ENCODE results near the gene ATP6V1G2. TPM values are rescaled to one million over a fixed set of nuclear protein-coding genes. Genes with fewer than 3 reads are reported as not detected.
A peak's percentile ranks its signal among the peaks of the same experiment; 100 is the strongest.

Gene ATP6V1G2
- total RNA-seq, 1 donor from 2014 or later, result 6.8 TPM

DNA sequence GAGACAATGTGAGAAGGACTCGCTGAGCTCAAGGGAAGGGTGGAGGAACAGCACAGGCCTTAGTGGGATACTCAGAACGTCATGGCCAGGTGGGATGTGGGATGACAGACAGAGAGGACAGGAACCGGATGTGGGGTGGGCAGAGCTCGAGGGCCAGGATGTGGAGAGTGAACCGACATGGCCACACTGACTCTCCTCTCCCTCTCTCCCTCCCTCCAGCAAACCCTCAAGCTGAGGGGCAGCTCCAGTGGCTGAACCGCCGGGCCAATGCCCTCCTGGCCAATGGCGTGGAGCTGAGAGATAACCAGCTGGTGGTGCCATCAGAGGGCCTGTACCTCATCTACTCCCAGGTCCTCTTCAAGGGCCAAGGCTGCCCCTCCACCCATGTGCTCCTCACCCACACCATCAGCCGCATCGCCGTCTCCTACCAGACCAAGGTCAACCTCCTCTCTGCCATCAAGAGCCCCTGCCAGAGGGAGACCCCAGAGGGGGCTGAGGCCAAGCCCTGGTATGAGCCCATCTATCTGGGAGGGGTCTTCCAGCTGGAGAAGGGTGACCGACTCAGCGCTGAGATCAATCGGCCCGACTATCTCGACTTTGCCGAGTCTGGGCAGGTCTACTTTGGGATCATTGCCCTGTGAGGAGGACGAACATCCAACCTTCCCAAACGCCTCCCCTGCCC lies 30.6 kb upstream of the ATP6V1G2 start:
- H3K36me3 ChIP-seq, result no peaks in the 10 kb centered on the region
- no peaks in the 10 kb centered on the region for H3K79me2 ChIP-seq (ENCODE audit: low read depth)
- peak overlapping the region; percentile 64 for H3K27ac Mint-ChIP-seq
- peaks cover 15% of the 10 kb centered on the region for H3K4me1 Mint-ChIP-seq
- H3K9me3 ChIP-seq (ENCODE audit: low read depth), result no peaks in the 10 kb centered on the region
- no peak overlapping the region for H3K4me3 ChIP-seq
- peaks cover 11% of the 10 kb centered on the region for H3K4me1 ChIP-seq
- no peaks in the 10 kb centered on the region for H3K36me3 Mint-ChIP-seq
- H3K27me3 Mint-ChIP-seq (ENCODE audit: insufficient read depth, low read depth), result peaks cover 27% of the 10 kb centered on the region
- H3K4me2 ChIP-seq, result no peak overlapping the region
- H4K20me1 ChIP-seq (ENCODE audit: low read depth), result no peaks in the 10 kb centered on the region
- no peak for DNase-seq (ENCODE audit: low spot score)
- no peak overlapping the region for H3K27ac ChIP-seq
- TF ChIP-seq EZH2 (IDR thresholded peaks at IDR 0.05), result no peak
- TF ChIP-seq, protein P1, sequence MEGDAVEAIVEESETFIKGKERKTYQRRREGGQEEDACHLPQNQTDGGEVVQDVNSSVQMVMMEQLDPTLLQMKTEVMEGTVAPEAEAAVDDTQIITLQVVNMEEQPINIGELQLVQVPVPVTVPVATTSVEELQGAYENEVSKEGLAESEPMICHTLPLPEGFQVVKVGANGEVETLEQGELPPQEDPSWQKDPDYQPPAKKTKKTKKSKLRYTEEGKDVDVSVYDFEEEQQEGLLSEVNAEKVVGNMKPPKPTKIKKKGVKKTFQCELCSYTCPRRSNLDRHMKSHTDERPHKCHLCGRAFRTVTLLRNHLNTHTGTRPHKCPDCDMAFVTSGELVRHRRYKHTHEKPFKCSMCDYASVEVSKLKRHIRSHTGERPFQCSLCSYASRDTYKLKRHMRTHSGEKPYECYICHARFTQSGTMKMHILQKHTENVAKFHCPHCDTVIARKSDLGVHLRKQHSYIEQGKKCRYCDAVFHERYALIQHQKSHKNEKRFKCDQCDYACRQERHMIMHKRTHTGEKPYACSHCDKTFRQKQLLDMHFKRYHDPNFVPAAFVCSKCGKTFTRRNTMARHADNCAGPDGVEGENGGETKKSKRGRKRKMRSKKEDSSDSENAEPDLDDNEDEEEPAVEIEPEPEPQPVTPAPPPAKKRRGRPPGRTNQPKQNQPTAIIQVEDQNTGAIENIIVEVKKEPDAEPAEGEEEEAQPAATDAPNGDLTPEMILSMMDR (IDR thresholded peaks at IDR 0.05), result no peak
- TF ChIP-seq EZH2phosphoT487 (IDR thresholded peaks at IDR 0.05), result no peak
- H2AFZ ChIP-seq (replicated peaks), result no peak overlapping the region
- H3K27me3 ChIP-seq, result peaks cover 9% of the 10 kb centered on the region
- H3K4me3 Mint-ChIP-seq, result no peak overlapping the region
- no peaks in the 10 kb centered on the region for H3K9me3 Mint-ChIP-seq
- no peak overlapping the region for H3K9ac ChIP-seq
- H3F3A ChIP-seq (ENCODE audit: low read depth), result no peaks in the 10 kb centered on the region

DNA sequence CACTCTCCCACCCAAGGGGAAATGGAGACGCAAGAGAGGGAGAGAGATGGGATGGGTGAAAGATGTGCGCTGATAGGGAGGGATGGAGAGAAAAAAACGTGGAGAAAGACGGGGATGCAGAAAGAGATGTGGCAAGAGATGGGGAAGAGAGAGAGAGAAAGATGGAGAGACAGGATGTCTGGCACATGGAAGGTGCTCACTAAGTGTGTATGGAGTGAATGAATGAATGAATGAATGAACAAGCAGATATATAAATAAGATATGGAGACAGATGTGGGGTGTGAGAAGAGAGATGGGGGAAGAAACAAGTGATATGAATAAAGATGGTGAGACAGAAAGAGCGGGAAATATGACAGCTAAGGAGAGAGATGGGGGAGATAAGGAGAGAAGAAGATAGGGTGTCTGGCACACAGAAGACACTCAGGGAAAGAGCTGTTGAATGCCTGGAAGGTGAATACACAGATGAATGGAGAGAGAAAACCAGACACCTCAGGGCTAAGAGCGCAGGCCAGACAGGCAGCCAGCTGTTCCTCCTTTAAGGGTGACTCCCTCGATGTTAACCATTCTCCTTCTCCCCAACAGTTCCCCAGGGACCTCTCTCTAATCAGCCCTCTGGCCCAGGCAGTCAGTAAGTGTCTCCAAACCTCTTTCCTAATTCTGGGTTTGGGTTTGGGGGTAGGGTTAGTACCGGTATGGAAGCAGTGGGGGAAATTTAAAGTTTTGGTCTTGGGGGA lies 29.7 kb upstream of the ATP6V1G2 start:
- H2AFZ ChIP-seq (replicated peaks), result no peak overlapping the region
- DNase-seq (ENCODE audit: low spot score), result no peak
- Mint-ChIP-seq H3K27me3 (ENCODE audit: insufficient read depth, low read depth) (peaks cover 20% of the 10 kb centered on the region), H3K4me3 (no peak overlapping the region), H3K4me1 (peaks cover 7% of the 10 kb centered on the region), H3K9me3 (no peaks in the 10 kb centered on the region), H3K27ac (no peak overlapping the region), H3K36me3 (no peaks in the 10 kb centered on the region)
- peaks cover 6% of the 10 kb centered on the region for H3K4me1 ChIP-seq
- H3K36me3 ChIP-seq, result no peaks in the 10 kb centered on the region
- H3K79me2 ChIP-seq (ENCODE audit: low read depth), result no peaks in the 10 kb centered on the region
- H3K9me3 ChIP-seq (ENCODE audit: low read depth), result no peaks in the 10 kb centered on the region
- no peaks in the 10 kb centered on the region for H3F3A ChIP-seq (ENCODE audit: low read depth)
- no peaks in the 10 kb centered on the region for H4K20me1 ChIP-seq (ENCODE audit: low read depth)
- peaks cover 9% of the 10 kb centered on the region for H3K27me3 ChIP-seq
- TF ChIP-seq EZH2 (IDR thresholded peaks at IDR 0.05), result no peak
- TF ChIP-seq, protein P1 (IDR thresholded peaks at IDR 0.05), result no peak
- no peak for TF ChIP-seq EZH2phosphoT487 (IDR thresholded peaks at IDR 0.05)
- H3K4me3 ChIP-seq, result no peak overlapping the region
- no peak overlapping the region for H3K27ac ChIP-seq
- H3K4me2 ChIP-seq, result no peak overlapping the region
- no peak overlapping the region for H3K9ac ChIP-seq

DNA sequence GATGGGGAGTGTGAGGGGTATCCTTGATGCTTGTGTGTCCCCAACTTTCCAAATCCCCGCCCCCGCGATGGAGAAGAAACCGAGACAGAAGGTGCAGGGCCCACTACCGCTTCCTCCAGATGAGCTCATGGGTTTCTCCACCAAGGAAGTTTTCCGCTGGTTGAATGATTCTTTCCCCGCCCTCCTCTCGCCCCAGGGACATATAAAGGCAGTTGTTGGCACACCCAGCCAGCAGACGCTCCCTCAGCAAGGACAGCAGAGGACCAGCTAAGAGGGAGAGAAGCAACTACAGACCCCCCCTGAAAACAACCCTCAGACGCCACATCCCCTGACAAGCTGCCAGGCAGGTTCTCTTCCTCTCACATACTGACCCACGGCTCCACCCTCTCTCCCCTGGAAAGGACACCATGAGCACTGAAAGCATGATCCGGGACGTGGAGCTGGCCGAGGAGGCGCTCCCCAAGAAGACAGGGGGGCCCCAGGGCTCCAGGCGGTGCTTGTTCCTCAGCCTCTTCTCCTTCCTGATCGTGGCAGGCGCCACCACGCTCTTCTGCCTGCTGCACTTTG lies 29.0 kb upstream of the ATP6V1G2 start, which contains the start of gene TNF:
Gene TNF, plus strand, starts transcription at position 231 of the 567 bp plus-strand sequence. Its CDS starts 177 bp downstream, at position 408.
- Histone ChIP-seq H3K4me3 (no peak within 1 kb of the TSS), H3K27me3 (peaks cover 7% of the 10 kb centered on the region), H3K4me1 (peaks cover 6% of the 10 kb centered on the region), H3F3A (ENCODE audit: low read depth) (no peaks in the 10 kb centered on the region), H3K27ac (no peak within 1 kb of the TSS), H2AFZ (replicated peaks) (no peak within 1 kb of the TSS), H3K79me2 (ENCODE audit: low read depth) (no peaks in the 10 kb centered on the region), H3K36me3 (no peaks in the 10 kb centered on the region), H3K4me2 (no peak within 1 kb of the TSS), H4K20me1 (ENCODE audit: low read depth) (no peaks in the 10 kb centered on the region), H3K9me3 (ENCODE audit: low read depth) (no peaks in the 10 kb centered on the region), H3K9ac (no peak within 1 kb of the TSS)
- Mint-ChIP-seq H3K36me3 (no peaks in the 10 kb centered on the region), H3K9me3 (no peaks in the 10 kb centered on the region), H3K4me3 (no peak within 1 kb of the TSS), H3K4me1 (peaks cover 3% of the 10 kb centered on the region), H3K27ac (no peak within 1 kb of the TSS), H3K27me3 (ENCODE audit: insufficient read depth, low read depth) (peaks cover 18% of the 10 kb centered on the region)
- TF ChIP-seq EZH2phosphoT487 (IDR thresholded peaks at IDR 0.05) (no peak), EZH2 (IDR thresholded peaks at IDR 0.05) (no peak)
- TF ChIP-seq, protein P1 (IDR thresholded peaks at IDR 0.05), result no peak
- no peak for DNase-seq (ENCODE audit: low spot score)

Data from neural progenitor cell (in vitro differentiated cells).